Measurements from ENCODE around the gene SHANK3.

Gene SHANK3

DNA sequence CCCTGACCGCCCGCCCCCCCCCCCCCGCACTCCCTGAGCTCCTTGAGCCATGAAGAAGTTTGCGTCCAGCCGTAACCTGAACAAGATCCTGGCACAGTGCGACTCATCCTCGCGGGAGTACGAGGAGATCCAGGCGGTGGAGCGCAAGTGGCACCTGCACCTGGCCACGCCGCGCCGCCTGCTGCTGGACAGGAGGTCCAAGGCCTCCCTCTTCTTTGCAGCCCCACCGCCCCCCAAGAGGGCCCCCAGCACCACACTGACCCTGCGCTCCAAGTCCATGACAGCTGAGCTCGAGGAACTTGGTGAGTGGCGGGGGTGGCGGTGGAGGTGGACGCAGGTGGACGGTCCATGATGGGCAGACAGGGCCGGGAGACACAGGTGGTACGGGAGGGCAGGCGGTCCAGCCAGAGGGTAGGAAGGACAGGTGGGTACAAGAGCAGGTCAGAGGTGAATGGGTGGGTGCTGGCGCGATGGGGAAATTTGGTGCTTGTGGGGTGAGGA, 33.3 kb downstream of the SHANK3 start:
- TF ChIP-seq, protein P1, sequence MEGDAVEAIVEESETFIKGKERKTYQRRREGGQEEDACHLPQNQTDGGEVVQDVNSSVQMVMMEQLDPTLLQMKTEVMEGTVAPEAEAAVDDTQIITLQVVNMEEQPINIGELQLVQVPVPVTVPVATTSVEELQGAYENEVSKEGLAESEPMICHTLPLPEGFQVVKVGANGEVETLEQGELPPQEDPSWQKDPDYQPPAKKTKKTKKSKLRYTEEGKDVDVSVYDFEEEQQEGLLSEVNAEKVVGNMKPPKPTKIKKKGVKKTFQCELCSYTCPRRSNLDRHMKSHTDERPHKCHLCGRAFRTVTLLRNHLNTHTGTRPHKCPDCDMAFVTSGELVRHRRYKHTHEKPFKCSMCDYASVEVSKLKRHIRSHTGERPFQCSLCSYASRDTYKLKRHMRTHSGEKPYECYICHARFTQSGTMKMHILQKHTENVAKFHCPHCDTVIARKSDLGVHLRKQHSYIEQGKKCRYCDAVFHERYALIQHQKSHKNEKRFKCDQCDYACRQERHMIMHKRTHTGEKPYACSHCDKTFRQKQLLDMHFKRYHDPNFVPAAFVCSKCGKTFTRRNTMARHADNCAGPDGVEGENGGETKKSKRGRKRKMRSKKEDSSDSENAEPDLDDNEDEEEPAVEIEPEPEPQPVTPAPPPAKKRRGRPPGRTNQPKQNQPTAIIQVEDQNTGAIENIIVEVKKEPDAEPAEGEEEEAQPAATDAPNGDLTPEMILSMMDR (IDR thresholded peaks at IDR 0.05), result no peak
- Histone ChIP-seq H3K4me3 (no peak overlapping the region), H3K27ac (no peak overlapping the region)
- DNase-seq (ENCODE audit: low spot score), result no peak

DNA sequence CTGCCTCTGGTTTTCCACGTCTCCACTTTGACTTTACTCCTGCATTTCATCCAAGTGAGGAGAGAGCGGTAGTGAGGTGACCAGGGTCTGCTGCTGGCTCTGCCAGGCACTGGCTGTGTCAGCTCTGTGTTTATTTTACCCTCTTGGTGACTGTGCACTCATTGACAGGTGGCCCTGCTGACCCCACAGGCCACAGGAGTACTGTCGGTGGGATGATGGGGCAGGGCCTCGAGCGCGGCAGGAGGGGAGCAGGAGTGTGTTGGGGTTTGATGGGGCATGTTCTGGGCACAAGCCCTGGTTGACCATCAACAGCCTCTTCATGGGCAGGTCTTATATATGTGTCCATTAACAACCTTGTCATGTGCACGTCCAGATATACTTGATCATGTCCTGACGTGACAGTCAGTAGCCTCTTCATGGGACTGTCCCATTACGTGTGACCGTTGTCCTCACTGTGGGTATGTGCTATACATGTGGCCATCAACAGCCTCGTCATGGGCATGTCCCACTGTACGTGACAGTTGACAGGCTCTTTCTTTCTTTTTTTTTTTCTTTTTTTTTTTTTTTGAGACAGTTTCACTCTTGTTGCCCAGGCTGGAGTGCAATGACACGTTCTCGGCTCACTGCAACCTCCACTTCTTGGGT, 34.0 kb downstream of the SHANK3 start:
- TF ChIP-seq, protein P1 (IDR thresholded peaks at IDR 0.05), result no peak
- DNase-seq (ENCODE audit: low spot score), result no peak
- H3K27ac ChIP-seq, result no peak overlapping the region
- H3K4me3 ChIP-seq, result no peak overlapping the region

DNA sequence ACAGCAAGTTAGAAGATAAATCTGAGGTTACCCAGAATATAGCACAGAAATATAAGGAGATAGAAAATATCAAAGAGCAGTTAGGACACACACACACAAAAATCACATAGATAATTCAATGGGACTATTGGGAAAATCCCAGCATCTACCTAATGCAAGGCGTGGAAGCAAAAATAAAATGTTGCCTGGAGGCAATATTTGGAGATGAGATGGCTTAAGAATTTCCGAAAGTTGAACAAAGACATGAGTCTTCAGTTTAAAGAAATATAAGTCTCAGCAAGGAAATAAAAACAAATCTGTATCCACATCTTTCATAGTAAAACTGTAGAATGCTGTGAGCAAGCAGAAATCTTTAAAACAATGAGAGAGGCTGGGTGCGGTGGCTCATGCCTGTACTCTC, 35.9 kb downstream of the SHANK3 start:
- no peak overlapping the region for H3K27ac ChIP-seq
- no peak for DNase-seq (ENCODE audit: low spot score)
- no peak overlapping the region for H3K4me3 ChIP-seq
- TF ChIP-seq, protein P1 (IDR thresholded peaks at IDR 0.05), result no peak

DNA sequence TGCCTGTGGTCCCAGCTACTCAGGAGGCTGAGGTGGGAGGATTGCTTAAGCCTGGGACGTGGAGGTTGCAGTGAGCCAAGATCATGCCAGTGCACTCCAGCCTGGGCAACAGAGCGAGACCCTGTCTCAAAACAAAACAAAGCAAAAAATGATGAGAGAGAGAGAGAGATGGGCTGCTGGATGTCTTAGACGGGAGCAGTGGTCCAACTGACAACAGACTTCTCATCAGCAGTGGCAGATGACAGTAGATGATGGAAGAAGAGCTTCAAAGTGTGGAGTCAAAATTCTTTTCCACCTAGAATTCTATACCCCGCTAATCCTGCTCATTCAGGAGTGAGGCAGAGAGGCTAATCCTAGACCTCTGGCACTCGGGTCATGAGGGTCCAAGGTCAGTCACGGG, 36.4 kb downstream of the SHANK3 start:
- Histone ChIP-seq H3K4me3 (no peak overlapping the region), H3K27ac (no peak overlapping the region)
- DNase-seq (ENCODE audit: low spot score), result no peak
- TF ChIP-seq, protein P1 (IDR thresholded peaks at IDR 0.05), result no peak

DNA sequence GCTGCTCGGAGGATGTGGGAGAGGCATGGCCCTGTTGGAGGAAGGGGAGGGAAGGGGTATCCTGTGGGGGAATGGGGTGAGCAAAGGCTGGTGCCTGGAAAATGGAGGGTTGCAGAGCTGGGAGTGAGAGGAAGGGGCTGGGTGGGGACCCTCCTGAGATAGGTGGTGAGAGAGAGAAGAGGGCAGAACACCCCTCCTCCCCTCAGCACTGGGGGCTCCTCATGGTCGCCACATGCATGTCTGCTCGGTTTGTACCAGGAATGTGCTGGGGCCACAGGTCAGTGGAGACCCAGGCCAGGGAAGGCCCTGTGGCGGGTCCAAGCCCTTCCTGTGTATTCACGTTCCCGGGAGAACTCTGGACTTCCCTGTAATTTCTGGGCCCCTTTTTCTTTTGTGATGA, 37.6 kb downstream of the SHANK3 start:
- Histone ChIP-seq H3K27ac (no peak overlapping the region), H3K4me3 (no peak overlapping the region)
- TF ChIP-seq, protein P1 (IDR thresholded peaks at IDR 0.05), result no peak
- DNase-seq (ENCODE audit: low spot score), result no peak

DNA sequence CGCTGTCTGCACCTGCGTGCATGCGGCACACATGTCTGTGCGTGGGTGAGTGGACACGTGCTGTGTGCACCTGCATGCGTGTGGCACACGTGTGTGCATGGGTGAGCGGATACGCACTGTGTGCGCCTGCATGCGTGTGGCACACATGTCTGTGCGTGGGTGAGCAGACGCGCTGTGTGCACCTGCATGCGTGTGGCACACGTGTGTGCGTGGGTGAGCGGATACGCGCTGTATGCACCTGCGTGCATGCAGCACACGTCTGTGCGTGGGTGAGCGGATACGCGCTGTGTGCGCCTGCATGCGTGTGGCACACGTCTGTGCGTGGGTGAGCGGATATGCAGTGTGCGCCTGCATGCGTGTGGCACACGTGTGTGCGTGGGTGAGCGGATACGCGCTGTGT, 38.3 kb downstream of the SHANK3 start:
- no peak for DNase-seq (ENCODE audit: low spot score)
- H3K27ac ChIP-seq, result no peak overlapping the region
- no peak overlapping the region for H3K4me3 ChIP-seq
- TF ChIP-seq, protein P1 (IDR thresholded peaks at IDR 0.05), result no peak
